Stimulated activated naive CD4-positive, alpha-beta T cell (primary cell): ENCODE results near the gene PACRG.

ENCODE experiments used
- DNase-seq, 6 experiments: peaks; one replicate each; lab custom pipeline; 2025; lab: John Stamatoyannopoulos, UW

Gene PACRG

DNA sequence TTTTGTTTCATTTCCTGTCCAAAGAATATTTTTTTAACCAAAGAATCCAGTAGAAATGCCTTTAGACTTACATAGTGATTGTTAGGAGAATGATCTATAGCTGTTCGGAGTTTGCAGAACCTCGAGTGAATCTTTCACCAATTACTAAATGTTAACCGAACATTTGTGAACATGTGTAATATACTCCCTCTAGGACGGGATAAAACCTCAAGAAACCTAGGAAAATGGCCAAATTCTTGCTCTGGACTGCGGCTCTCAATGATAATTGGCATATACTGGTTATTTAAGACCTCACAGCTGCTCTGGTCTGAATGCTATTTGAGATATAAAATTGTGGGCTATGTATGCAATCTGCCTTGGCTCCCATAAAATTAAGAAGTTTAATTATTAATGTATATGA lies 137.1 kb downstream of the PACRG start:
- DNase-seq, result no peak

DNA sequence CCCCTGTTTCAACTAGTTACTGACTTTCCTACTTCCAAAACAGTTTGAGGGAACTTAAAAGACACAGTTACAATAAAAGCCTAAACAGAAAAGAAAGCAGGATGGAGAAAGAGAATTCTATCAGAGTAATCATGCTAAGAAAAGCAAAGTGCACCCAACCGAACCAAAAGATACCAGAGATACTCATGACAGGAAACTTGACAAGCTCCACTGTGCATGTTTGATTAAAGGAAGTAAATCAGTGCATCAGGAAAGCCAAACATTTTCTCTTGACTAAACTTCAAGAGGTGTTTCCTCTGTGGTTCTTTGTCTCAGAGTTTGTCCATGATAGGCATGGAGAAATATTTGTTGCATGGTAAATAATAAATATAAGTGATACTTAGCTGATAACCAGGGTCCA lies 138.9 kb downstream of the PACRG start:
- no peak for DNase-seq

DNA sequence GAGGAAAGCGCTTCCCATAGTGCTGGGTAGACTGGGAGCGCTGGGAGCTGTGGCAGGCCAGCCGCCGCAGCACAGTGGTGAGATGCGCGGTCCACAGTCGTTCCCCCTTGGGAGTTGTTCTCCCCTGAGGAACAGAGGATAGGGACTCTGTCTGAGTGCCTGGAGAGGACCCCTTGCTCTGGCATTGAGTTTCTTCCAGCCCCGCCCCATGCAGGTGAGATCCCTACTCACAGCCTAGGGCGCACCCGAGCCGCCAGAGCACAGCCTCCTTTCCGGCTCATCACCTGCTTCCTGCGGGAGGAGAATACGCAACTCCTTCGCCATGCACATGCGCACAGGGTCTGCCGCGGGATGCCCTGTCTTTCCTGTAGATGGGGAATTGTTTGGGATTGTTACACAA lies 140.6 kb downstream of the PACRG start:
- DNase-seq, result no peak

DNA sequence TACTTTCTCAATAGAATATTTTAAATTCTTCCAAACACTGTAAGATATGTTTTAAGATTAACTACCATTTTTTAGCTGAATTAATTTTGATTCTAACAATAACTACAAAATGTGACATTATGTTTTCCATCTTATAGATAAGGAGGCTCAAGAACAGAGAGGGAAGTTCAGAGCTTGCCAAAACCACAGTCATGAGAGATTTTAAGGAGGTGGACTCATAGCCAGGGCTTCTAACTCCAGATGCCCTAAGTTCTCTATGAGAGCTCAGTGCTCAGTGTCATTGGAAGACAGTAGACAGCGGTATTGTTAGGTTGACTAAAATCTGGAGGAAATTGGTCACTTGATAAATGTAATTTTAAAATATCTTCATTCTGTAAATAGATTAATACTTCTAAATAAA lies 144.2 kb downstream of the PACRG start:
- no peak for DNase-seq

DNA sequence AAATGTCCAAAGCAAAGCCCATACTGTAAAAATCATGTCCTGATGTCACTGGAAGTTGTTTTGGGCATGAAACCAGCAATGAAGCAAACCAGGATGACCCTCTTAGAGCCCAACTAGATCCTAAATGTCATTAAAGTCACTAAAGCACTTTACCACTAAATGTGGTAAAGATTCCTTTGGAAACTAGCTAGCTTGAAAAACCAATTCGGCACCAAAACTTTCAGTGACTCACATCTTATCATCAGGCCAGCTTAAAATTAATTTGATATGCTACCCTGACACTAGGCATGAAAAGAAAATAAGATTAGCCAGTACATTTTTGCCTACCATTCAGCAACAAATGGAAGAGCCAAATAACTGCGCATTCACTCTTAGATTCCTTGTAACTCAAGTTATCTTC lies 145.8 kb downstream of the PACRG start:
- no peak for DNase-seq

DNA sequence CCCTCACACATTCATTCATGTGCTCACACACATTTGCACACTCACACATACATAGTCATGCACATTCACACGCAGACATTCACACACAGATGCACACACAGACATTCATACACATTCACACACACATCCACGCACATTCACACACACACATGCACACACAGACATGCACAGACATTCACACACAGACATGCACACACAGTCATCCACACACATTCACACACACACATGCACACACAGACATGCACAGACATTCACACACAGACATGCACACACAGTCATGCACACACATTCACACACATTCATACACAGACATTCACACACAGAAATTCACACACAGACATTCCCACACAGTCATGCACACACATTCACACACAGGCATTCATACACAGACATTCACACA lies 147.3 kb downstream of the PACRG start:
- DNase-seq, result no peak

DNA sequence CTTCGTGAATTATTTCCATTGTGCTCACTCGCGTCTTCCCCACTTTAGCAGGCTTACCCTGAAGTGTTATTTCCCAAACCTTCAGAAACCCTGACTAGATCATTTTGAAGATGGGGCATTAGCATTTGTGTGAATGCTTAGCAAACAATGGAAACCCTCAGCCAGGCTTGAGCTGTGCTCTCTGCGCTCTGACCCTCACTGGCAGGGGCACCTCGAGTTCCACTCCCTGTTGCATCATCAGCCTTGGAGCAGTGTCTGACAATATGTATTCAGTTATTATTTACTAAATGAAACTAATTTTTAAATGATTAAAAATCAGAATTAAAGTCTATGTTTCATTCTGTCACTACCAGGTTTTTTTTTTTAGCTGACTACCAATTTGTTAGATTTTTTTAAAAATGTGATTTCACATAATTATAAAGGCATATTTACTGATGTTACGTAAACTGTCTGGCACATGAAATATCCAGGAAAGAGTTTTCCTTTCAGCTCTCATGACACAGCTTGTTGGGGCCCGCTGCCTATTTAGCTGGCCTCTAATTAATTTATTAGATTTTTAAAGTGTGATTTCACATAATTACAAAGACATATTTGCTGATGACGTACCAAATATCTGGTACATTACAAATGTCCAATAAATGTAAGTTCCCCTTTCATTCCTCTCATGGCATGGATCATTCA lies 155.2 kb downstream of the PACRG start:
- no peak for DNase-seq

DNA sequence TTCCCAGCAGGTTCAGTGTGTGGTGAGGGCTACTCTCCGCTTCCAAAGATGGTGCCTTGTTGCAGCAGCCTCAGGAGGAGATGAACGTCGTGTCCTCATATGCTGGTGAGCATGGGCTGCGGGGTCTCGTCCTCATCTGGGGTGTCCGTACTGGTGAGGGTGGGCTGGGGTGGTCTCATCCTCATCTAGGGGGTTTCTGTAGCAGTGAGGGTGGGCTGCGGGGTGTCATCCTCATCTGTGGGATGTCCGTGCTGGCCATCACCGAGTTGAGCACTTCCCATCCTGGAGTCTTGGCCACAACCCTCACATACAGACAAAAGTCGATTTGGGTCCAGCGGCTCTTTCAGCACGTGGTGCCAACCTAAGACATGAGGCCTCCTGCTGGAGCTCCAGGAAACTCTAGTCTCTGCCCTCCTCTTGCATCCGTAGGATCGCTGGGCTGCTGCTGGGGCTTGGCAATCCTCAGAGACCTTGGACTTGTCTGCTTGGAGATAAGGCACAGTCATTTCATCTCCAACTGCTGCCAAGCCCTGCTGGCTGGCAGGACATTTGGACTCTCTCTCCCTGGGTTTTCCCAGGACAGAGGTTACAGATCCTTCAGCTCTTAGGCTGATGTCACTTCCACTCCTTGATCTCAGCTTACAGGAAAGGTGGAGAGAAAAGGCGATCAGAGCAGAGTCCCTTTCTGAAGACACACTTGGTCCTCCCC lies 160.4 kb downstream of the PACRG start:
- no peak for DNase-seq

DNA sequence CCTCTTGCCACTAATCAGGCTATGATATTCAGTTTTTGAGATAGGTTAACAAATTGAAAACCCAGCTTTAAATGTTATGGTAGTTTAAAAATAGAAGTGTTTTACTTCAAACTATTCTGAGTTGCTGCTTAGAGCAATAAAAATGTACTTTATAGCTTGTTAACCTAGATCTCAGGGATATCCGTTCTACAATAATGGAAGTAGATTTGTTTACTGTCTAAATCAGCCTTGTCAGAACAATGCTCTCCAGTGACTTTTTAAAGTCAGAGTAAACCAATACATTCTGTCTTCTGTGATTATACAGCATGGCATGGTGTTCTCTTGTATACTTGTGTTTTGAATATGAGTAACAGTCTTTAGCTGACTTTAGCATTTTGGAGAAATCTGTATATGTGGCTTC lies 161.5 kb downstream of the PACRG start:
- no peak for DNase-seq

DNA sequence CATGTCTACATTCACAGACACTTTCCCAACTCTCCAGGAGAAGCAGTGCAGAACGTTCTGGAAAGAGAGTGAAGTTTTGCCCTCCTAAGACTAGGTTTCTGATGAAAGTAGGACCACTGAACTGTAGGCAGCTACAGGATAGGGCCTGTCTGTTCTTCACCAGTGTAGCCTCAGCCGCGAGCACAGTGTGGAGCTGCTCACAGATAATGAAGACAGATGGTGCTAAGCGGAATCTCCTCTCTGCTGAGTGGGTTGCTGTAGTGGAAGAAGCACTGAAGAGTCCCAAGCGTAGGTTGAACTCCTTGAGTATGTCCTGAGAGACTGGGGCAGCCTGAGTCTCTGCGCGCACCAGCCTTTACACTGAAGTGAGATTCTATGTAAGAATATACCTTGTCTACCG lies 170.2 kb downstream of the PACRG start:
- DNase-seq, result no peak

DNA sequence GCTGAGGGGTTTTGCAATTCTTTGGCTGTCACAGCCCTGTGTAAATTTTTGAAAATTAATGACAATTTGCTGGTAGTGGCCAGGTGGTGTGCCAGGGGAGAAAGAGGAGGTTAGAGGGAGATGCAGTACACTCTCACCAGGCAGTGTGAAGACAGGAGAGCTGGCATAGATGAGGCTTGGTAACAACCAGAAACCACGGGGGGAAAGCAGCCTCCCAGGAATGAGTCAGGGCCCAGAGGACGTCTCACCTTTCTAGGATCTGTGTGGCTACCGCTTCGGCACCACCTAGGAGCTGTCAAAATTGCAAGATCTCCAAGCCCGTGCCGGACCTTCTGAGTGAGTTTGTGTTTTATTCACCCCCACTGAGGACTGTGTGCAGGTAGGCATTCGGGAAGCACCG lies 171.4 kb downstream of the PACRG start:
- DNase-seq, result no peak

DNA sequence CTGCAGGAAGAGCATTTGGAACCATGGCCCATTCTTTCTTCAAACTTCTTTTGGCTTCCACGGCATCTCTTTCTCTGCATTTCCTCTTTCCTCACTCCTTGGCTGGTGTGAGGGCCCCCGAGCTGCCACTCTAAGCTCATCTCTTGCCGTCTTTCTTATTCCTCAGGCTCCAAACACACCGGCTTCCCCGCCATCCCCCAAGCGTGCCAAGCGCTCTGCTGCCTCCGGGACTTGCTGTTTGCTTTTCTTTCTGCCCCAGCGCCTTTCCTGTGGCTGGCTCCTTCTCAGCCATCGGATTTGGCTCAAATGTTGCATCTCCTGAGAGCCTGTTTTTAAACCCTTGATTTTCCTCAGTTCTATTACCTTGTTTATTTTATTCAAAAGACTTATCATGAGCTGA lies 172.7 kb downstream of the PACRG start:
- no peak for DNase-seq

DNA sequence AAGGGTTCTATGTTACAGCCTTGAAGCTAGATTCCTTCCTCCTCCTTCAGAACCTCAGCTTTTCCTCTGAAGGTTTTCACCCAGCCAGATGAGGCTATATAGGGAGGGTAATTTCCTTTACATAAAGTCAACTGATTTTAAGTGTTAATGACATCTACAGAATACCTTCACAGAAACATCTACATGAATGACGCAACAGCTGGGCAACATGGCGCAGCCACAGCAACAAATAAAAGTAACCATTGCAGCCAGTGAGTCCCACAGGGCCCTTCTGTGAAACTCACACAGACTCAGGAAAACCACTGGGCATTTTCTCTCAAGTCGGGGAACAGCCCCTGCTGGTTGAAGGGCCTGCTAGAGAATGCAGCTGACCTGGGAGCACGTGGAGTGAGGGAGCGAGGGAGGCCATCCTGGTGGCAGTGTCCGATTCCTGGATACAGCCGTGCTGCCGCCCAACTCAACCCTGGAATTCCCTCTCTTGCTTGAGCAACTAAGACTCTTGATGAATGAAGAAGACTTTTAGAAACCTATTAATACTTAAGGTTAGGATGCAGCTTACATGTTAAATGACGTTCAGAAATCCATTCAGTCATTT lies 176.4 kb downstream of the PACRG start:
- DNase-seq, result no peak

DNA sequence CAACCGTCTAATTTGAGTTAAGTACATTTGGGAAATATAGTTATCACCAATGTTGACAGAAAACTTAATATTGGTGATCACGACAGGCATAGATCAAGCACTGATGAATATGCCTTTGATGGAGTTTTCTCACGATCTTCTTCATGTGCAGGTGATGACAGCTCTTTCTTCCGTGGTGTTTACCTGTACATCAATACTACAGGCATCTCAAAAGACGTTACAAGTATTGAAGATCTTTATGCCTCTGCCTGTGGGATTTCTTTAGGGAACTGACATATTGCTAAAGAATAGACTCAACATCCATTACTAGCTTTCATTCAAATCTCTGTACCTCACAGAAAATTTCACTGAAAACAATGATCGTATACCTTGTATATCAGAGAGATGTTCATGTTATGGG lies 178.7 kb downstream of the PACRG start:
- DNase-seq, result no peak

DNA sequence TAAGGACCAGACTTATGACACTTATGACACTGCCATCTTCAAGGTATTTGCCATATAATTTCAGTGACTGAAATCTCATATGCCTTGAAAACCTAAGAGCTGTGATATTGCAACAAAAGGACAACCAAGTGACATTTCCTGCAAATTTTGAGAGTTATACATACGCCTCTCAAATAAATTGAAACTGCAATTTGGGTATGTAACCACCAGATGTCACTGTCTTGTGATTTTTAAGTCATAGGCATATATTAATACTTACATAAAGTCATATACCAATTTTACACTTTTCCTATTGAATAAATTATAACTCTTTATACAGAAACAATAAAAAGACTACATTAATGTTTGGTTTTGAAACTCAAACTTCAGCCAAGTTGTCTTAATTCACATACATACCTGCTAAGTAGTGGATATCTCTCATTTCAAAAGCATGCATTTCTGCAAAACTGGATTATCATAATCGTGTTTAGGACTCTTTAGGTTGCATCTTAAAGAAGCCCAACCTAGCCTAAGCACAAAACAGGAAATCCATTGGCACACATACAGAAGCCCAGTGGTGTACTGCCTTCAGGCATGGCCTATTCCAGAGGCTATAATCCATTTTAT lies 180.2 kb downstream of the PACRG start:
- peak in 1 of 6 experiments; percentile 1 for DNase-seq

DNA sequence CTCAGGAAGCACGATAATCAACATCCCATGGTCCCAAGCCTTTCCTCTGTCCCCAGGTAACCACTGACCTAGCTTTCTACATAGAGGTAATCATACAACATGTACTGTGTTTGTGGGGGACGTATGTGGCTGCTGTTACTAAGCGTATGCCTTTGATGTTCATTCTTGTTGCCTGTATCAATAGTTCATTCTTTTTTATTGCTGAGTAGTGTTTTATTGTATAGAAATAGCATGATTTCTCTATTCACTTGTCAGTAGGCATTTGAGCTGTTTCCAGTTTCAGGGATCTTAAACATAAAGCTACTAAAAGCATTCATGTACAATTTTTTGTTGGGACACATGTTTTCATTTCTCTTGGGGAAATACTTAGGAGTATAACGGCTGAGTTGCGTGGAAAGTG lies 185.4 kb downstream of the PACRG start:
- DNase-seq, result no peak

DNA sequence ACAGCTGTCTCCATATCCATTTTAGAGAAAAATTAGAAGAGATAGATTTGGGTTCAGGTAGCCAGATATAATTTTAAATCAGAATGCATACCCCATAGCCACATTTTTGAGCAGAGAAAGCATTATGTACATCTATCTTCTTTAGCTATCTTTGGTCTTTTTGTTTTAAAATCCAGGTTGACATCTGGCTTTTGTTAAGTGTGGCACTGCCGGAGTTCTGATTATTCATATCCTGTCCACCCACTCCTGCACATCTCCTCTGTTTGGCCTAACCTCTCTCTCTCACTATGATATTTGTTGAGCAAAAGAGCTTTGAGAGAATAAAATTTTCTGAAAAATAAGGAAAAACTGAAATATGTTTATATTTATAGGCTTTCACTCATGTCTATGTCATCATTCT lies 189.7 kb downstream of the PACRG start:
- DNase-seq, result no peak

DNA sequence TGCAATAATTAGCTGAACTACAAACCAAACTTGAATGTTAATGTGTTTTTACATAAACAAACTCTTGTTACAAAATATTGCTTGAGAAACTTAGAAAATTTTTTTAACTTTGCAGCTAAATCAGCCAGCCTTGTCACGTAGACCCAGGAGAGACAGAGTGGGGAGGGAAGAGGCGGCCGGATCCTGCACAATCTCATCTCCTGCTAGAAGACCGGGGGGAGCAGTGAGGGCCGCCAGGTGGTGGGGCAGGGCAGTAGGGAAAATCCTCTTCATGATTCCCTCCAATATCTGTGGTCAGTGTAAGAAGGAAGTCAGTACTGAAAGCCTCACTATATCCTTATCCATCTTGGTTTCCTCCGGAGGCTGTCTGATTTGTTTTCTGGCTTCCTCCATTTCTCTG lies 193.3 kb downstream of the PACRG start:
- no peak for DNase-seq

DNA sequence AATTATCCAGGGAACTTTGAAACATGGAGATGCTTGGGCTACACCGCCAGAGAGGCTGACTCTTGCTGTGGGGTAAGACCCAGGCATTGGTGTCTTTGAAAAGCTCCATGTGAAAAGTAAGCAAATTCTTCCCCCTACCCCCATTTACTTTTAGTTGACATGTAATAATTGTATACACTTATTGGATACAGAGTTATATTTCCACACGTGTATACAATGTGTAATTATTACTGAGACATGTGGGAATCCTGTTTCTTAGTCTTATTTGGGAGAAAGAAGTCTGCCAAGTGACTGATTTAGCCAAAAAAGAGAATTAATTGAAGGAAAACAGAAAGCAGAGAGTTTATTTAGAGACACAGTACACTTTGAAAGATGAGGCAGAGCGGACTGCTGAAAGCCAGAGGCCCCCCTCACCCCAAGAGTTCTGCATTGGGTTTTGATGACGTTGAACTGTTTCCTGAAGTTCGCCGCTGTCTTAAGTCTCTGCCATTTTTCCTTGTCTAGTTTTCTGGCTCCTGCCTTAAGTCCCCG lies 193.8 kb downstream of the PACRG start:
- DNase-seq, result no peak

DNA sequence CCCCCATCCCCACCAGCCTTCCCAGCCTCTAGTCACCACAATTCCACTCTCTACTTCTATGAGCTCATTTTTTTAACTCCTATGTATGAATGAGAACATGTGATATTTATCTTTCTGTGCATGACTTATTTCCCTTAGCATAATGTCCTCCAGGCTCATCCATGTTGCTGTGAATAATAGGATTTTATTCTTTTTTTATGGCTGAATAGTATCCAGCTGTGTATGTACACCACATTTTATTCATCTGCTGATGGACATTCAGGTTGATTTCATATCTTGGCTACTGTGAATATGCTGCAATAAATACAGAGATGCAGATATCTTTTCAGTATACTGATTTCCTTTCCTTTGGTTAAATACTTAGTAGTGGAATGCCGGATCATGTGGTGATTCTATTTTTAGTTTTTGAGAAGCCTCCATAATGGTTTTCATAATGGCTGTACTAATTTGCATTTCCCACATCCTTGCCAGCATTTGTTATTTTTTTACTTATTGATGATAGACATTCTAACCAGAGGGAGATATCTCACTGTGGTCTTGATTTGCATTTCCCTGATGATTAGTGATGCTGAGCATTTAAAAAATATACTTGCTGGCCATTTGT lies 194.9 kb downstream of the PACRG start:
- no peak for DNase-seq

DNA sequence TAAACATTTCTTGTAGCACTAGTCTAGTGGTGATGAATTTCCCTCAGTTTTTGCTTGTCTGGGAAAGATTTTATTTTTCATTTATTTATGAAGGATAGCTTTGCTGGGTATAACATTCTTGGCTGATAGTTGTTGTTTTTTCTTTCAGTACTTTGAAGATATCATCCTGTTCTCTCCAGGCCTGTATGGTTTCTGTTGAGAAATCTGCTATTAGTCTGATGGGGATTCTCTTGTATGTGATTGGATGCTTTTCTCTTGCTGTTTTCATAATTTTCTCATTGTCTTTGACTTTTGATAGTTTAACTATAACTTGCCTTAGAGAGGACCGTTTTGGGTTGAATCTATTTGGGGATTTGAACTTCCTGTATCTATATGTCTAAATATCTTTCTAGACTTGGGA lies 207.1 kb downstream of the PACRG start:
- DNase-seq, result no peak

DNA sequence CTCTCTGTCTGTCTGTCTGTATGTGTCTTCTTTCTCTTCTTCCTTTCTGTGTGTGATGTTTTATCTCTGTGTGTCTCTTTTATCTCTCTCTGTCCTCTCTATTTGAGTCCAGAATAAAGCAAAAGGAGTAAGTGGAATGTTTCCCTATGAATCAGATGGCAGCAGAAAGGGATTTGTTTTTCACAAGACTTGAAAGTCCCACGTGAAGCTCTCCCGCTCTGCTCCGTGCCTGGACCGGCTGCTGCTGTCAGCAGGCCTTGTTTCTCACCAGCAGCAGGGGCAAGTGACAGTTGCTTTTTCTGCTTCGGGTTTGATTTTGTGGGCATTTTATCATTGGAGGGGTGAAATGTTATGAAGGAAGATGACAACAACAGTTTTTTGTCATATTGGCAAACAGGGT lies 212.7 kb downstream of the PACRG start:
- no peak for DNase-seq

DNA sequence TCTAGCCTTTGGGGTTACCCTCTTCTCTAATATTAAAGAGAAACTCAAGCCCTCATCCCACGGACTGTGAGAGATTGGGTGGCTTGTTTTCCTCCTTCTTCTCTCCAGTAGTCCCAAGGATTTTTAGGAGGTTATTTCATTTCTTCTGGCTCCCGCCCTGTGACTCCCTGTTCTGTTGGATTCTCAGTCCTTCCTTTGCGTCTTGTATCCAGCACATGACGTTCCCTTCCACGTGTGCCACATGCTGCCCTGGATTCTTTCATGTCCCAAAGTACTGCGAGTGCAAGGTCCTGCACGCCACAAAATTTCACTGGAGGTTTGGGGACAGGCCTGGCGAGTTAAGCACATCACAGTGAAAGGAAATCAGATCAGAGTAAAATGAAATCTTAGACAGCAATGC lies 213.4 kb downstream of the PACRG start:
- no peak for DNase-seq
